A549 (cell line): ENCODE data around the gene TNFAIP3. TPM values are rescaled to one million over a fixed set of nuclear protein-coding genes. Genes with fewer than 3 reads are reported as not detected.

ENCODE experiments used
- ATAC-seq, 2 experiments: fragments of 200-7000 bp in 1 of 2; fragments of >200 bp in 1 of 2; cut with Nextera tagmentation in 1 of 2; cut with Tn5 transposase in 1 of 2; 3 replicates each; pipeline versions ENCODE4 v1.8.0 to v1.9.1; 2018 to 2020; ENCODE audit warnings: mild to moderate bottlenecking in 1 of 2, moderate library complexity in 1 of 2
- CTCF ChIA-PET: fragments of 300-600 bp; sonication (Branson Sonifier 250); formaldehyde crosslinking; extraction: SDS; loops from one replicate; lab custom pipeline; 2021; ENCODE audit warnings: antibody characterized with exemption, inconsistent platforms; lab: Yijun Ruan, JAX
- POLR2A ChIA-PET: fragments of 350-600 bp; formaldehyde crosslinking; extraction: SDS; loops from one replicate; lab custom pipeline; 2021; ENCODE audit warnings: antibody characterized with exemption, inconsistent platforms; lab: Yijun Ruan, JAX
- DNase-seq, 2 experiments: peaks; one replicate each; pipeline versions ENCODE4 v3.0.0 to v3.0.0-alpha.2; 2011 to 2016; ENCODE audit warnings: low read depth in 1 of 2, low spot score in 1 of 2
- FAIRE-seq: peaks from 2 replicates; lab custom pipeline; 2011; peaks lifted over from hg19 to GRCh38; lab: Jason Lieb, UNC
- H3K27ac ChIP-seq, 2 experiments: fragments of >200 bp; sonication (Bioruptor Twin); formaldehyde crosslinking; 3 replicates each; pipeline ENCODE4 v1.5.1; 2016 to 2017
- H3K4me1 ChIP-seq: fragments of >200 bp; sonication (Bioruptor Twin); formaldehyde crosslinking; 3 replicates; pipeline ENCODE4 v1.6.1; 2016
- H3K4me2 ChIP-seq: fragments of >200 bp; sonication (Bioruptor Twin); formaldehyde crosslinking; 3 replicates; pipeline ENCODE4 v1.6.1; 2016
- H3K4me3 ChIP-seq: fragments of >200 bp; sonication (Bioruptor Twin); formaldehyde crosslinking; 3 replicates; pipeline ENCODE4 v1.5.1; 2016
- H3K9me3 ChIP-seq: fragments of >200 bp; sonication (Bioruptor Twin); formaldehyde crosslinking; 3 replicates; pipeline ENCODE4 v1.6.1; 2016
- BHLHE40 ChIP-seq: IDR thresholded peaks from 2 replicates; pipeline ENCODE4 v1.6.1; 2012; ENCODE audit warnings: low read depth, low read length, inconsistent platforms
- CBX8 ChIP-seq: fragments of 200-600 bp; sonication (generic); IDR thresholded peaks from 2 replicates; pipeline ENCODE4 v1.6.1; 2016
- CEBPB ChIP-seq, 2 experiments: fragments of >200 bp in 1 of 2; sonication (Bioruptor Twin) in 1 of 2; formaldehyde crosslinking in 1 of 2; IDR thresholded peaks; 2 replicates each; pipeline ENCODE4 v1.6.1; 2012 to 2016
- CTCF ChIP-seq: fragments of >200 bp; sonication (Bioruptor Twin); formaldehyde crosslinking; IDR thresholded peaks from 3 replicates; pipeline ENCODE4 v1.5.1; 2016
- E2F6 ChIP-seq: IDR thresholded peaks from 2 replicates; pipeline ENCODE4 v1.6.1; 2012; ENCODE audit warnings: low read depth, borderline replicate concordance
- ESRRA ChIP-seq: fragments of 150-350 bp; IDR thresholded peaks from 2 replicates; pipeline ENCODE4 v1.6.1; 2014; ENCODE audit warnings: mild to moderate bottlenecking, low read length, borderline replicate concordance
- FOSL2 ChIP-seq, 2 experiments: fragments of 450-650 bp in 1 of 2; fragments of >200 bp in 1 of 2; sonication (Bioruptor Twin) in 1 of 2; formaldehyde crosslinking; IDR thresholded peaks; 2 replicates each; pipeline versions ENCODE4 v1.5.0 to v1.6.1; 2016 to 2020; ENCODE audit warnings: mild to moderate bottlenecking in 1 of 2, moderate library complexity in 1 of 2
- HDAC2 ChIP-seq: fragments of 200-600 bp; sonication (generic); IDR thresholded peaks from 2 replicates; pipeline ENCODE4 v1.6.1; 2016
- HEYL ChIP-seq: fragments of 250-450 bp; sonication (Bioruptor Pico); IDR thresholded peaks from 2 replicates; pipeline ENCODE4 v1.8.0; 2021; ENCODE audit warnings: mild to moderate bottlenecking, moderate library complexity
- HOXA7 ChIP-seq: fragments of 250-450 bp; sonication (Bioruptor Pico); IDR thresholded peaks from 2 replicates; pipeline ENCODE4 v1.5.0; 2020; ENCODE audit warnings: mild to moderate bottlenecking, moderate library complexity
- HOXB13 ChIP-seq: fragments of 250-450 bp; sonication (Bioruptor Pico); IDR thresholded peaks from 2 replicates; pipeline ENCODE4 v1.5.0; 2020; ENCODE audit warnings: low read depth, mild to moderate bottlenecking, moderate library complexity
- JUN ChIP-seq, 2 experiments: fragments of >200 bp; sonication (Bioruptor Twin); formaldehyde crosslinking; IDR thresholded peaks; 2 replicates in 1 of 2; 3 replicates in 1 of 2; pipeline ENCODE4 v1.6.1; 2016 to 2017
- JUNB ChIP-seq: fragments of >200 bp; sonication (Bioruptor Twin); formaldehyde crosslinking; IDR thresholded peaks from 2 replicates; pipeline ENCODE4 v1.6.1; 2016
- MAFK ChIP-seq: fragments of 450-650 bp; IDR thresholded peaks from 2 replicates; pipeline ENCODE4 v1.6.1; 2014; ENCODE audit not compliant: partially characterized antibody
- MAX ChIP-seq: IDR thresholded peaks from 2 replicates; pipeline ENCODE4 v1.6.1; 2012
- MAZ ChIP-seq: fragments of 150-350 bp; IDR thresholded peaks from 2 replicates; pipeline ENCODE4 v1.6.1; 2014; ENCODE audit warnings: antibody characterized with exemption, low read depth, low read length, borderline replicate concordance
- RAD21 ChIP-seq, 2 experiments: fragments of >200 bp in 1 of 2; sonication (Bioruptor Twin) in 1 of 2; formaldehyde crosslinking in 1 of 2; IDR thresholded peaks in 1 of 2; conservative IDR thresholded peaks in 1 of 2; 2 replicates in 1 of 2; 3 replicates in 1 of 2; pipeline ENCODE4 v1.6.1; 2012 to 2018; ENCODE audit warnings: inconsistent platforms in 1 of 2
- SMC3 ChIP-seq: fragments of >200 bp; sonication (Bioruptor Twin); formaldehyde crosslinking; IDR thresholded peaks from 3 replicates; pipeline ENCODE4 v1.6.1; 2018; ENCODE audit warnings: inconsistent platforms
- USF2 ChIP-seq: fragments of 450-650 bp; IDR thresholded peaks from 2 replicates; pipeline ENCODE4 v1.6.1; 2014; ENCODE audit warnings: antibody characterized with exemption
- ZNF302 ChIP-seq: fragments of 250-450 bp; sonication (Bioruptor Pico); IDR thresholded peaks from 2 replicates; pipeline ENCODE4 v1.9.0; 2021; ENCODE audit warnings: inconsistent platforms, mild to moderate bottlenecking, moderate library complexity
- WGBS: methylation state at CpG from one replicate; pipeline ENCODE4 v1.1.6; 2017; ENCODE audit errors: missing lambda C conversion rate; 5-methylcytosine and 5-hydroxymethylcytosine counted together
- polyA minus RNA-seq: library from RNA; depleted of rRNA, polyadenylated mRNA; stranded (reverse); fragments of >200 nt; gene quantifications from 2 replicates; pipeline ENCODE4 v1.2.3, GENCODE V29; 2011; rRNA and poly(A)+ RNA removed
- polyA plus RNA-seq, 4 experiments: library from polyadenylated mRNA; depleted of rRNA in 3 of 4; stranded (reverse); fragments of >200 nt; fragmentation: RNase III in 1 of 4; extraction: RNeasy Plus Mini Kit Qiagen cat#74134 plus additional on column Dnase treatment in 1 of 4; gene quantifications; 2 replicates in 3 of 4; 3 replicates in 1 of 4; pipeline ENCODE4 v1.2.3, GENCODE V29; 2011 to 2017

Gene TNFAIP3
- polyA plus RNA-seq (2011; rRNA removed): 8.5 and 18.3 TPM in 2 replicates
- polyA plus RNA-seq (2012; cell fraction: cytosol; rRNA removed): 3.7 and 5.1 TPM in 2 replicates
- polyA plus RNA-seq (2012; cell fraction: nucleus; rRNA removed): 11.4 and 13.6 TPM in 2 replicates
- polyA plus RNA-seq (2017; fragmentation: RNase III; extraction: RNeasy Plus Mini Kit Qiagen cat#74134 plus additional on column Dnase treatment): 2.7 to 4.7 TPM (median 3.9 TPM) in 3 replicates
- 4.7 and 9.9 TPM in 2 replicates for polyA minus RNA-seq

DNA sequence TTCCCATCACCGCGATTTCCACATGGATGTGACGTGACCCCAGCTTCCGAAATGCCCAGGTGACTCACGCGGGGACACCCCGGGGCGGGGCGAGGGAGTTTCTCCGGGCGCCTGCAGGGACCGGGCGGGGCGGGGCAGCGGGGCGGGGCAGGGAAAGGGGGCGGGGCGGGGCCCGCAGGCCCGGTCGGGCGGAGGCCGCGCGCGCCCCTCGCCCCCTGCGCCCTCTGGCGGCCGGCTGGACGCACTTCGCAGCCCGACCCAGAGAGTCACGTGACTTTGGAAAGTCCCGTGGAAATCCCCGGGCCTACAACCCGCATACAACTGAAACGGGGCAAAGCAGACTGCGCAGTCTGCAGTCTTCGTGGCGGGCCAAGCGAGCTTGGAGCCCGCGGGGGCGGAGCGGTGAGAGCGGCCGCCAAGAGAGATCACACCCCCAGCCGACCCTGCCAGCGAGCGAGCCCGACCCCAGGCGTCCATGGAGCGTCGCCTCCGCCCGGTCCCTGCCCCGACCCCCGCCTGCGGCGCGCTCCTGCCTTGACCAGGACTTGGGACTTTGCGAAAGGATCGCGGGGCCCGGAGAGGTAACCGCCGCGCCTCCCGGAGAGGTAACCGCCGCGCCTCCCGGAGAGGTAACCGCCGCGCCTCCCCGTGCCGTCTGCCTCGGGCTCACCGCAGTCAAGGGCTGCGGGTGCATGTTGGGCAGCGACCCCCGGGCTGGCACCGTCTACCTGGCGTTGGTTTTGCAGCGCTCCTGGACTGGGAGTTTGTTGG lies at the start of gene TNFAIP3:
TSS of gene TNFAIP3 (plus strand) at position 346 of the 771 bp plus-strand sequence. CDS start 3,969 bp downstream, outside the sequence.
- peak within 1 kb of the TSS; percentile 79 to 97 for H3K27ac ChIP-seq
- peak within 1 kb of the TSS; percentile 94 for H3K4me2 ChIP-seq
- H3K4me3 ChIP-seq: peak within 1 kb of the TSS; percentile 62
- ChIA-PET CTCF (interaction anchor here (0.5 to 4.7 kb wide), 33 partner anchors 9 to 772 kb away, joined by 3 to 37 read pairs (median 4); no protein-coding TSS in a partner anchor), POLR2A (interaction anchor here (0.6 to 1.3 kb wide), 3 partner anchors 138 to 159 kb away, joined by 3 to 6 read pairs (median 5); no protein-coding TSS in a partner anchor)
- ATAC-seq (peak; percentile 85 to 93), FAIRE-seq (no peak), DNase-seq (peak; percentile 74 to 87)
- WGBS: 3% methylated on average over 10 of the region's 87 CpGs
- TF ChIP-seq USF2 (peak; percentile 87), MAFK (peak; percentile 55), CTCF (peak; percentile 81), MAX (peak; percentile 51; the same call in 1 of the 2 replicates), HOXA7 (CRISPR knock-in tag) (no peak), RAD21 (conservative IDR thresholded peaks at IDR 0.05 in 1 of 2, IDR thresholded peaks at IDR 0.05 in 1 of 2) (peak; percentile 21 to 82; a peak in 4 of 5 replicates), CEBPB (IDR thresholded peaks at IDR 0.05) (peak in 1 of 2 experiments; percentile 36; a peak in 1 of 4 replicates), ESRRA (no peak), JUN (IDR thresholded peaks at IDR 0.05) (peak in 1 of 2 experiments; percentile 54; a peak in 2 of 5 replicates), FOSL2 (IDR thresholded peaks at IDR 0.05) (peak; percentile 43; the same call in 1 of the 2 replicates), FOSL2 (CRISPR knock-in tag; IDR thresholded peaks at IDR 0.05) (peak; percentile 70), BHLHE40 (0 out of 2 replicates have a peak, but pooled peaks have one; percentile 4), SMC3 (peak; percentile 93), JUNB (0 out of 2 replicates have a peak, but pooled peaks have one; percentile 21), HEYL (CRISPR knock-in tag) (no peak), E2F6 (peak; percentile 44; the same call in 1 of the 2 replicates)
- H3K9me3 ChIP-seq: no peaks in the 10 kb centered on the region
- H3K4me1 ChIP-seq: peaks cover 11% of the 10 kb centered on the region

GRCh38 chr6:137818440-137818839 lies 48.6 kb upstream of the TNFAIP3 start:
- ATAC-seq (no peak), DNase-seq (no peak), FAIRE-seq (no peak)
- no peak for TF ChIP-seq ZNF302 (CRISPR knock-in tag)
- no peak for TF ChIP-seq MAZ
- TF ChIP-seq HOXB13: no peak
- no peak for TF ChIP-seq MAFK
- TF ChIP-seq CEBPB (IDR thresholded peaks at IDR 0.05): no peak
- TF ChIP-seq CBX8: no peak
- no peak for TF ChIP-seq CTCF
- TF ChIP-seq HDAC2: no peak
- ChIA-PET POLR2A (no interaction called here), CTCF (no interaction called here)
- 74% methylated on average over 3 of the region's 3 CpGs for WGBS
- H3K9me3 ChIP-seq: no peaks in the 10 kb centered on the region
- no peak overlapping the region for H3K4me2 ChIP-seq
- H3K27ac ChIP-seq: no peak overlapping the region
- H3K4me3 ChIP-seq: no peak overlapping the region
- no peaks in the 10 kb centered on the region for H3K4me1 ChIP-seq
